Natural killer cell (primary cell): Measurements from ENCODE around the gene EBF4. TPM values are rescaled to one million over a fixed set of nuclear protein-coding genes. Genes with fewer than 3 reads are reported as not detected.
A peak's percentile ranks its signal among the peaks of the same experiment; 100 is the strongest.

Experiments
- ATAC-seq, 3 donors: fragments of 150-1000 bp in 2 of 3; fragments of 200-7000 bp in 1 of 3; cut with Tn5 transposase; 1 replicate in 1 of 3; 2 replicates in 2 of 3; pipeline ENCODE4 v1.10.0; 2021; ENCODE audit warnings: mild to moderate bottlenecking in 2 of 3, moderate library complexity in 2 of 3
- DNase-seq, 2 donors: peaks; one replicate each; pipeline versions ENCODE4 v3.0.0 to v3.0.0-alpha.2; 2013 to 2021; ENCODE audit warnings: mixed read lengths in 1 of 2
- H3K27ac ChIP-seq: one replicate; pipeline ENCODE4 v1.5.1; 2013; ENCODE audit warnings: mild to moderate bottlenecking, low read length
- H3K27me3 ChIP-seq: one replicate; pipeline ENCODE4 v1.6.1; 2013; ENCODE audit warnings: low read length; ENCODE audit not compliant: control insufficient read depth, insufficient read depth
- H3K36me3 ChIP-seq: one replicate; pipeline ENCODE4 v1.6.1; 2013; ENCODE audit warnings: low read length; ENCODE audit not compliant: control insufficient read depth, insufficient read depth
- H3K4me1 ChIP-seq: one replicate; pipeline ENCODE4 v1.6.1; 2013; ENCODE audit warnings: low read length; ENCODE audit not compliant: control insufficient read depth, insufficient read depth
- H3K4me3 ChIP-seq: one replicate; pipeline ENCODE4 v1.5.1; 2013; ENCODE audit warnings: low read length
- H3K9me3 ChIP-seq: one replicate; pipeline ENCODE4 v1.6.1; 2013; ENCODE audit warnings: low read length; ENCODE audit not compliant: control insufficient read depth, insufficient read depth
- H3K27ac Mint-ChIP-seq, 2 donors: one replicate each; pipeline ENCODE4 v1.8.0; 2022; ENCODE audit warnings: mild to moderate bottlenecking in 2 of 2, mixed read lengths in 2 of 2, moderate library complexity in 1 of 2
- H3K27me3 Mint-ChIP-seq, 2 donors: one replicate each; pipeline ENCODE4 v1.8.0; 2022; ENCODE audit warnings: low read depth in 2 of 2, mixed read lengths in 2 of 2
- H3K36me3 Mint-ChIP-seq: one replicate; pipeline ENCODE4 v1.8.0; 2022; ENCODE audit warnings: mixed read lengths
- H3K4me1 Mint-ChIP-seq, 2 donors: one replicate each; pipeline ENCODE4 v1.8.0; 2022; ENCODE audit warnings: mixed read lengths in 2 of 2
- H3K4me3 Mint-ChIP-seq: one replicate; pipeline ENCODE4 v1.8.0; 2022; ENCODE audit warnings: mild to moderate bottlenecking, moderate library complexity, mixed read lengths
- H3K9me3 Mint-ChIP-seq, 2 donors: one replicate each; pipeline ENCODE4 v1.8.0; 2022; ENCODE audit warnings: mixed read lengths in 2 of 2
- WGBS: methylation state at CpG from one replicate; pipeline ENCODE4 v1.1.7; 2013; ENCODE audit warnings: missing lambda C conversion rate; ENCODE audit not compliant: insufficient coverage; 5-methylcytosine and 5-hydroxymethylcytosine counted together
- intact Hi-C: fragments of 100-400 bp; cut with micrococcal nuclease; formaldehyde crosslinking; loops from one replicate; pipeline ENCODE4 v1.14.2; 2022
- total RNA-seq, 4 donors: library from RNA; stranded (reverse); fragments of 120-200 nt in 1 of 4; gene quantifications; one replicate each; pipeline versions ENCODE4 v1.2.3 to v1.2.4, GENCODE V29; 2013 to 2022
- TF ChIP-seq, protein P1 (sequence below): fragments of 200-600 bp; IDR thresholded peaks from one replicate; pipeline ENCODE4 v1.8.0; 2022; ENCODE audit warnings: antibody characterized with exemption

The EBF4 gene
- total RNA-seq, 3 donors from 2014 or later (not counting 1 experiment from before 2014, with no cell fraction given): 17.1 to 21.7 (median 20.4) TPM

DNA sequence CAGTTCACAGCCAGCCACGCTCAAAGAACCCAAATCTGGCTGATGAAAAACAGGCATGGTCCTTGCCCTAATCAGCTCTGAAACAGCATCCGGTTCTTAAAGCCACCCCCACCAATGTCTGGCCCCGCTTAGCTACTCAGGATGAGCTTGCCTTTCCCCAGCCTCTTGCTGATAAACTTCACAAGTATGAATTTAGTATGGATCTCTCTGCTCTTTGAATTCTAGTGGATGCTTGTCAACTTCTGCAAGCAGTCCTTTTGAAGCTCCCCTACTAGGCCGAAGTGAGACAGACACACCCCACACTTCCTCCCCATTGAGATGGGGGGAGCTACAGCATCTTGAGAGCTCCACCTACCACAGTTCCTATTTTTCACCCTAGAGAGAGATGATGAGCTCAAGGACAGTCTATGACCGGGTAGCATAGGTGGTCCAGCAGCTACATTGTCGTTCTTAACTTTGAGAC lies 36.7 kb downstream of the EBF4 start:
- H3K9me3 Mint-ChIP-seq: peaks cover 2 to 4% of the 10 kb centered on the region in 2 donors
- Histone ChIP-seq H3K36me3 (no peaks in the 10 kb centered on the region), H3K4me3 (no peak overlapping the region), H3K4me1 (peaks cover 22% of the 10 kb centered on the region), H3K27ac (peak overlapping the region; percentile 71), H3K9me3 (peaks cover 4% of the 10 kb centered on the region), H3K27me3 (no peaks in the 10 kb centered on the region)
- ATAC-seq: peak; percentile 91 to 92 (median 91)
- DNase-seq: peak in 1 of 2 donors; percentile 74
- 2% methylated on average over 4 of the region's 6 CpGs for WGBS
- peak overlapping the region; percentile 41 for H3K4me3 Mint-ChIP-seq
- H3K4me1 Mint-ChIP-seq: peaks cover 15 to 29% of the 10 kb centered on the region in 2 donors
- TF ChIP-seq, protein P1, sequence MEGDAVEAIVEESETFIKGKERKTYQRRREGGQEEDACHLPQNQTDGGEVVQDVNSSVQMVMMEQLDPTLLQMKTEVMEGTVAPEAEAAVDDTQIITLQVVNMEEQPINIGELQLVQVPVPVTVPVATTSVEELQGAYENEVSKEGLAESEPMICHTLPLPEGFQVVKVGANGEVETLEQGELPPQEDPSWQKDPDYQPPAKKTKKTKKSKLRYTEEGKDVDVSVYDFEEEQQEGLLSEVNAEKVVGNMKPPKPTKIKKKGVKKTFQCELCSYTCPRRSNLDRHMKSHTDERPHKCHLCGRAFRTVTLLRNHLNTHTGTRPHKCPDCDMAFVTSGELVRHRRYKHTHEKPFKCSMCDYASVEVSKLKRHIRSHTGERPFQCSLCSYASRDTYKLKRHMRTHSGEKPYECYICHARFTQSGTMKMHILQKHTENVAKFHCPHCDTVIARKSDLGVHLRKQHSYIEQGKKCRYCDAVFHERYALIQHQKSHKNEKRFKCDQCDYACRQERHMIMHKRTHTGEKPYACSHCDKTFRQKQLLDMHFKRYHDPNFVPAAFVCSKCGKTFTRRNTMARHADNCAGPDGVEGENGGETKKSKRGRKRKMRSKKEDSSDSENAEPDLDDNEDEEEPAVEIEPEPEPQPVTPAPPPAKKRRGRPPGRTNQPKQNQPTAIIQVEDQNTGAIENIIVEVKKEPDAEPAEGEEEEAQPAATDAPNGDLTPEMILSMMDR: no peak
- no peaks in the 10 kb centered on the region for H3K27me3 Mint-ChIP-seq
- H3K27ac Mint-ChIP-seq: peak overlapping the region; percentile 88
- peaks cover 14% of the 10 kb centered on the region for H3K36me3 Mint-ChIP-seq
- intact Hi-C loops: loop anchor here (1.0 kb wide), 1 partner anchor 12 kb away; no protein-coding TSS in a partner anchor

DNA sequence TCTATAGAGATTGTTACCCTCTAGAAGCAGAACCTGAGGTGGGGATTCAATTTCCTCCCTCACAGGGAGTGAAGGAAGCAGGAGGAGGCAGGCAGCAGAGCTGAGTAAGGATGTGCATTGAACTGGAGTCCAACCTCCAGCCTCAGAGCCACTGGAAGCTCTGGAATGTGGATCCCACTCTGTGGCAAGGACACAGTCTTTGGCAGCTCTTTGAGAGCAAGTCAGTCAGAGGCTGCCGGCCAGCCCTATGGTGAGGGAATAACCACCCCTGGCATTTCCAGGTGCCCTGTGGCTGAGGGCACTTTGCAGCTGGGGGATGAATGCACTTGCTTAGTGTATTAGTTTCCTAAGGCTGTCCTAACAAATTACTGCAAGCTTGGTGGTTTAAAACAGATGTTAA lies 37.2 kb downstream of the EBF4 start:
- peaks cover 22% of the 10 kb centered on the region for H3K4me1 ChIP-seq
- Mint-ChIP-seq H3K27me3 (no peaks in the 10 kb centered on the region), H3K9me3 (peaks cover 2 to 4% of the 10 kb centered on the region in 2 donors), H3K27ac (peak overlapping the region; percentile 88), H3K36me3 (peaks cover 14% of the 10 kb centered on the region), H3K4me3 (peak overlapping the region; percentile 41), H3K4me1 (peaks cover 15 to 29% of the 10 kb centered on the region in 2 donors)
- H3K36me3 ChIP-seq: no peaks in the 10 kb centered on the region
- intact Hi-C loops: loop anchor here (1.0 kb wide), 1 partner anchor 12 kb away; no protein-coding TSS in a partner anchor
- ATAC-seq (peak in 2 of 3 donors; percentile 2 to 4), DNase-seq (no peak)
- H3K27me3 ChIP-seq: no peaks in the 10 kb centered on the region
- H3K9me3 ChIP-seq: peaks cover 4% of the 10 kb centered on the region
- TF ChIP-seq, protein P1: no peak
- WGBS: 67% methylated on average over 1 of the region's 1 CpG
- peak overlapping the region; percentile 71 for H3K27ac ChIP-seq
- H3K4me3 ChIP-seq: no peak overlapping the region

DNA sequence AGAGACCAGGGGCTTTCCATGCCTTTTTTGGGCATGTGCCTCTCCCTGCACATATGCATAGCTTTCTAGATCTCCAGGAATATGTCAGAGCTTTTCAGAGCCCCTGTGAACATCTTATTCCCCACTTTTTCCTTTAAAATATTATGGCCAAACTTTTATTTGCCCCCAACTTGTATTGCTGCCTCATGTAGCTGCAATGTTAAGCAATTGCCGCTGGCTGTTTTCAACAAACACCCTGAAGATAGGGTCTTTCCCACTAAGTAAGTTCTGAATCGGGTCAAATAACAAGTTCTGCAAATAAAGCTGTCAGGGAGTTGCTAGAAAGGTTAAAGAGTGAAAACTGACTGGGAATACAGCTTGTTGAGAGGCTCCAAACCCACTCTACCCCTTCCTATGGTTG lies 42.3 kb downstream of the EBF4 start:
- peaks cover 2 to 4% of the 10 kb centered on the region in 2 donors for H3K9me3 Mint-ChIP-seq
- H3K27me3 Mint-ChIP-seq: no peaks in the 10 kb centered on the region
- H3K4me1 ChIP-seq: peaks cover 34% of the 10 kb centered on the region
- H3K27ac Mint-ChIP-seq: no peak overlapping the region
- TF ChIP-seq, protein P1: no peak
- H3K4me3 ChIP-seq: no peak overlapping the region
- WGBS: 88% methylated on average over 2 of the region's 2 CpGs
- no peaks in the 10 kb centered on the region for H3K36me3 ChIP-seq
- peaks cover 24 to 32% of the 10 kb centered on the region in 2 donors for H3K4me1 Mint-ChIP-seq
- ATAC-seq (no peak), DNase-seq (no peak)
- H3K27ac ChIP-seq: no peak overlapping the region
- no peak overlapping the region for H3K4me3 Mint-ChIP-seq
- H3K36me3 Mint-ChIP-seq: peaks cover 14% of the 10 kb centered on the region
- H3K27me3 ChIP-seq: no peaks in the 10 kb centered on the region
- intact Hi-C loops: no loop called here
- H3K9me3 ChIP-seq: peaks cover 4% of the 10 kb centered on the region

DNA sequence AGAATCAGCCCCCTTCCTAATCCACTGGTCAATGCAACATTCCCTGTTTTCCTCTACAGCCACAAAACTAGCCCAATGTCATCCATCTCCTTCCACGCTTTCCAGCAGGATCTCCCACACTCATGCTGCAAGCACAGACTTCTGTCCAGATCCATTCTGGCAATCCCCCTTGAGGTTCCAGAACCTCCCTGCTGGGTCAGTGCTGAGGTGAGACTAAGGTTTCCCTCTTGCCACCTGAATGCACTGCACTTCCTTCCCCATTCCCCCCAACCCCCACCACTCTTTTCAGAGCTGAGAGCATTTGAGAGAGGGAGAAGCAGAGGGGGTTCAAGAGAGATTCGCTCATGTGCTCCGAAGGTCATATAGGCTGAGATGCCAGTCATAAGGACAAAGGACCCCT lies 43.9 kb downstream of the EBF4 start:
- Histone ChIP-seq H3K27ac (no peak overlapping the region), H3K27me3 (no peaks in the 10 kb centered on the region), H3K4me3 (no peak overlapping the region), H3K4me1 (peaks cover 43% of the 10 kb centered on the region), H3K36me3 (no peaks in the 10 kb centered on the region), H3K9me3 (peaks cover 4% of the 10 kb centered on the region)
- 100% methylated on average over 3 of the region's 3 CpGs for WGBS
- ATAC-seq: no peak
- Mint-ChIP-seq H3K36me3 (peaks cover 14% of the 10 kb centered on the region), H3K4me1 (peaks cover 31 to 34% of the 10 kb centered on the region in 2 donors), H3K4me3 (no peak overlapping the region), H3K27ac (no peak overlapping the region), H3K9me3 (peaks cover 2 to 4% of the 10 kb centered on the region in 2 donors), H3K27me3 (no peaks in the 10 kb centered on the region)
- intact Hi-C loops: no loop called here
- TF ChIP-seq, protein P1: no peak
- DNase-seq: no peak
